Endodermal cell (in vitro differentiated cells): Measurements from ENCODE around the gene PARVA. TPM values are rescaled to one million over a fixed set of nuclear protein-coding genes. Genes with fewer than 3 reads are reported as not detected.

Experiments used
- DNase-seq: peaks from one replicate; pipeline ENCODE4 v3.0.0-alpha.2; 2017
- H3K27ac ChIP-seq: 2 replicates; pipeline ENCODE4 v1.5.1; 2013; ENCODE audit warnings: mild to moderate bottlenecking, low read depth, low read length, moderate library complexity
- H3K27me3 ChIP-seq: 2 replicates; pipeline ENCODE4 v1.6.1; 2013; ENCODE audit warnings: mild to moderate bottlenecking, low read length, moderate library complexity; ENCODE audit not compliant: insufficient read depth, control insufficient read depth, poor library complexity, severe bottlenecking
- H3K36me3 ChIP-seq: 2 replicates; pipeline ENCODE4 v1.7.0; 2013; ENCODE audit warnings: mild to moderate bottlenecking, low read length, moderate library complexity; ENCODE audit not compliant: control insufficient read depth, insufficient read depth
- H3K4me1 ChIP-seq: one replicate; pipeline ENCODE4 v1.7.0; 2013; ENCODE audit warnings: low read length; ENCODE audit not compliant: control insufficient read depth, insufficient read depth
- H3K4me3 ChIP-seq: 2 replicates; pipeline ENCODE4 v1.5.1; 2013; ENCODE audit warnings: mild to moderate bottlenecking, low read length, moderate library complexity
- H3K9ac ChIP-seq: 2 replicates; pipeline ENCODE4 v1.6.1; 2013; ENCODE audit warnings: mild to moderate bottlenecking, low read length, moderate library complexity; ENCODE audit not compliant: poor library complexity, severe bottlenecking; ENCODE audit errors: extremely low read depth
- H3K9me3 ChIP-seq: 2 replicates; pipeline ENCODE4 v1.6.1; 2013; ENCODE audit warnings: mild to moderate bottlenecking, low read length, moderate library complexity; ENCODE audit not compliant: control insufficient read depth
- H3K27ac Mint-ChIP-seq: 2 replicates; pipeline ENCODE4 v1.8.0; 2020; ENCODE audit warnings: mixed read lengths
- H3K27me3 Mint-ChIP-seq: 2 replicates; pipeline ENCODE4 v1.8.0; 2021; ENCODE audit warnings: mild to moderate bottlenecking, mixed read lengths; ENCODE audit not compliant: insufficient read depth
- H3K36me3 Mint-ChIP-seq: 2 replicates; pipeline ENCODE4 v1.8.0; 2020; ENCODE audit warnings: low read depth, mixed read lengths
- H3K4me1 Mint-ChIP-seq: 2 replicates; pipeline ENCODE4 v1.8.0; 2020; ENCODE audit warnings: mixed read lengths
- H3K4me3 Mint-ChIP-seq: 2 replicates; pipeline ENCODE4 v1.8.0; 2020; ENCODE audit warnings: mild to moderate bottlenecking, moderate library complexity, mixed read lengths
- H3K9me3 Mint-ChIP-seq: 2 replicates; pipeline ENCODE4 v1.8.0; 2020; ENCODE audit warnings: mild to moderate bottlenecking, mixed read lengths
- WGBS, 2 experiments: methylation state at CpG; one replicate each; pipeline versions ENCODE4 v1.1.5 to v1.1.7; 2013; ENCODE audit warnings: missing lambda C conversion rate in 2 of 2, mixed read lengths in 1 of 2; ENCODE audit not compliant: insufficient coverage in 1 of 2, insufficient read length in 1 of 2; 5-methylcytosine and 5-hydroxymethylcytosine counted together
- total RNA-seq, 2 donors: library from RNA; stranded (reverse); fragmentation: NEBNext Ultra II Directional in 1 of 2; extraction: Animal tissue kit (Norgen Biotek cat#: 25700) in 1 of 2; gene quantifications; 2 replicates in 1 of 2; 3 replicates in 1 of 2; pipeline ENCODE4 v1.2.1, GENCODE V29; 2021
- TF ChIP-seq, protein P1 (sequence below): fragments of 200-600 bp; sonication (generic); conservative IDR thresholded peaks from 2 replicates; pipeline ENCODE4 v1.5.0; 2021; ENCODE audit warnings: antibody characterized with exemption, mild to moderate bottlenecking

PARVA gene
- total RNA-seq, 2 donors from 2014 or later = 27.3 to 37.3 TPM

DNA sequence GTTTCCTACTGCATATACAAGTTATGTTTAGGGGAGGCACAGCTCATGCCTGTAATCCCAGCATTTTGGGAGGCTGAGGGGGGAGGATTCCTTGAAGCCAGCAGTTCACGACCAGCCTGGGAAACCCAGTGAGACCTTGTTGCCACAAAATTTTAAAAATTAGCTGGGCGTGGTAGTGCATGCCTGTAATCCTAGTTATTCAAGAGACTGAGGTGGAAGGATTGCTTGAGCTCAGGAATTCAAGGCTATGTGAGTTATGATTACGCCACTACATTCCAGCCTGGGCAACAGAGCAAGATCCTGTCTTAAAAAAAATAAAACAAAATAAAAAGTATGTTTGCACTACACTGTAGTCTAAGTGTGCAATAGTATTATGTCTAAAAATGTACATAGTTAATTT is 188.0 kb downstream of the PARVA start:
- H3K27me3 ChIP-seq = no peaks in the 10 kb centered on the region
- no peaks in the 10 kb centered on the region for H3K36me3 Mint-ChIP-seq
- no peak for DNase-seq
- WGBS, 2 experiments = 90 to 97% methylated on average over 2 to 3 of the region's 3 CpGs
- peaks cover 4% of the 10 kb centered on the region for H3K9me3 Mint-ChIP-seq
- peaks cover 4% of the 10 kb centered on the region for H3K27me3 Mint-ChIP-seq
- TF ChIP-seq, protein P1, sequence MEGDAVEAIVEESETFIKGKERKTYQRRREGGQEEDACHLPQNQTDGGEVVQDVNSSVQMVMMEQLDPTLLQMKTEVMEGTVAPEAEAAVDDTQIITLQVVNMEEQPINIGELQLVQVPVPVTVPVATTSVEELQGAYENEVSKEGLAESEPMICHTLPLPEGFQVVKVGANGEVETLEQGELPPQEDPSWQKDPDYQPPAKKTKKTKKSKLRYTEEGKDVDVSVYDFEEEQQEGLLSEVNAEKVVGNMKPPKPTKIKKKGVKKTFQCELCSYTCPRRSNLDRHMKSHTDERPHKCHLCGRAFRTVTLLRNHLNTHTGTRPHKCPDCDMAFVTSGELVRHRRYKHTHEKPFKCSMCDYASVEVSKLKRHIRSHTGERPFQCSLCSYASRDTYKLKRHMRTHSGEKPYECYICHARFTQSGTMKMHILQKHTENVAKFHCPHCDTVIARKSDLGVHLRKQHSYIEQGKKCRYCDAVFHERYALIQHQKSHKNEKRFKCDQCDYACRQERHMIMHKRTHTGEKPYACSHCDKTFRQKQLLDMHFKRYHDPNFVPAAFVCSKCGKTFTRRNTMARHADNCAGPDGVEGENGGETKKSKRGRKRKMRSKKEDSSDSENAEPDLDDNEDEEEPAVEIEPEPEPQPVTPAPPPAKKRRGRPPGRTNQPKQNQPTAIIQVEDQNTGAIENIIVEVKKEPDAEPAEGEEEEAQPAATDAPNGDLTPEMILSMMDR = no peak
- no peaks in the 10 kb centered on the region for H3K4me1 ChIP-seq
- H3K4me3 ChIP-seq = no peak overlapping the region
- H3K4me1 Mint-ChIP-seq = no peaks in the 10 kb centered on the region
- no peak overlapping the region for H3K4me3 Mint-ChIP-seq
- H3K27ac Mint-ChIP-seq = no peak overlapping the region
- no peak overlapping the region for H3K27ac ChIP-seq
- no peak overlapping the region for H3K9ac ChIP-seq
- no peaks in the 10 kb centered on the region for H3K9me3 ChIP-seq
- H3K36me3 ChIP-seq = no peaks in the 10 kb centered on the region

DNA sequence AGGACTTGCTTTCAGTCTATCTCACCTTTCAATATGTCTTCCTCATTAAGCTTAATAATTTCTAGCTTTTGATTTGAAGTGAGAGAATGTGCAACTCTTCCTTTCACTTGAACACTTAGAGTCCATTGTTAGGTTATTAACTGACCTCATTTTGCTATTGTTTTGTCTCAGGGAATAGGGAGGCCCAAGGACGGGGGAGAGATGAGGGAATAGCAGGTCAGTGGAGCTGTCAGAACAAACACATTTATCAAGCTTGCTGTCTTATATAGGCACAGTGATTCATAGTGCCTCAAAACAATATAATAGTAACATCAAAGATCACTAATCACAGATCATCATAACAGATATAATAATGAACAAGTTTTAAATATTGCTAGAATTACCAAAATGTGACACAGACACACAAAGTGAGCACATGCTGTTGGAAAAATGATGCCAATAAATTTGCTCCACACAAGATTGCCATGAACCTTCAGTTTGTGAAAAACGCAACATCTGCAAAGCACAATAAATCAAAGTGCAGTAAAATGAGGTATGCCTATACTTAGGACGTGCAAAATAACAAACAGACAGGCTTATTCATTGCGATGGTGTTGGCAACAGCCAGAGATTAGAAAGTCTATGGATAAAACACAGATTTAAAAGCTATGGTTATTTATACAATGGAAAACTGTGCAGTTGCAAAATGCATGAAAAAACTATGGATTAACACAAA is 190.5 kb downstream of the PARVA start:
- Histone ChIP-seq H3K9ac (no peak overlapping the region), H3K27ac (no peak overlapping the region), H3K4me3 (no peak overlapping the region), H3K27me3 (no peaks in the 10 kb centered on the region), H3K36me3 (no peaks in the 10 kb centered on the region), H3K9me3 (no peaks in the 10 kb centered on the region), H3K4me1 (no peaks in the 10 kb centered on the region)
- Mint-ChIP-seq H3K4me1 (no peaks in the 10 kb centered on the region), H3K27me3 (peaks cover 7% of the 10 kb centered on the region), H3K36me3 (no peaks in the 10 kb centered on the region), H3K4me3 (no peak overlapping the region), H3K9me3 (peaks cover 4% of the 10 kb centered on the region), H3K27ac (no peak overlapping the region)
- no peak for DNase-seq
- 91 to 100% methylated on average over 3 to 4 of the region's 4 CpGs for WGBS, 2 experiments
- TF ChIP-seq, protein P1 = no peak

DNA sequence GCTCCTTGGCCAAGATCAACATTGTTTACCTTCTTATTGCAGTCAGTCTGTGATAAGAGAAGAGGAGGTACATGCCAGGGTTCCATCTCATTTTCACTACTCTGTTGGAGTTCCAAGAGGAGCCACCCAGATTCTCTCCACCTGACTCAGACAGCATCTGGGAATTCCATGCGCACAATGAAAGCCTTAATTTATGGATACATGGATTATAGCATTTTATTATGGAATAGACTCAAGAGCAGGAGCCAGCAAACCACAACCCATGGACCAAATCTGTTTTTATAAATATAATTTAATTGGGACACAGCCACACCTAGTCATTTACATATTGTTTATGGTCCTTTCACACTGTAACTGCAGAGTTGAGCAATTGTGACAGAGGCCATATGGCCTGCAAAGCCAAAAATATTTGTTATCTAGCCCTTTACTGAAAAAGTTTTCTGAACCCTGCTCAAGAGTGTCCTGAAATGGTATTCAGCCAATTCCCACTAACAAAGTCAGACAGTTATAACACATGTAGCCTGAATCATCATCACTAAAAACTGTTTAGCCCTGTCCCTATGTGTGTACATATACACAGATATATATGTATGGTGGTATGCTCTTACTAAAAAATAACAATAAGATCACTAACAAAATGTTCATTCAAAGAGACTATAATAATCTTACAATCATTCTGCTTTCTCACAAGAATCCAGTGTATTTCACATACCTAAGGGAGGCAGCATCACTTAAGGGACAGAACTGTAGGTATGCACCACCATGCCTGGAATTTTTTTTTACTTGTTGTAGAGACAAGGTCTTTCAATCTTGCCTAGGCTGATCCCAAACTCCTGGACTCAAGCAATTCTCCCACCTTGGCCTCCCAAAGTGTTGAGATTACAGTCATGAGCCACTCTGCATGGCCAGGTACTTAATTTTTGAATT is 192.4 kb downstream of the PARVA start:
- Mint-ChIP-seq H3K4me1 (no peaks in the 10 kb centered on the region), H3K27ac (no peak overlapping the region), H3K36me3 (no peaks in the 10 kb centered on the region), H3K4me3 (no peak overlapping the region), H3K9me3 (peaks cover 4% of the 10 kb centered on the region), H3K27me3 (peaks cover 13% of the 10 kb centered on the region)
- Histone ChIP-seq H3K27ac (no peak overlapping the region), H3K4me3 (no peak overlapping the region), H3K36me3 (no peaks in the 10 kb centered on the region), H3K9me3 (no peaks in the 10 kb centered on the region), H3K9ac (no peak overlapping the region), H3K27me3 (no peaks in the 10 kb centered on the region), H3K4me1 (no peaks in the 10 kb centered on the region)
- DNase-seq = no peak
- TF ChIP-seq, protein P1 = no peak
- WGBS, 2 experiments = 86% methylated on average over 1 of the region's 1 CpG; no CpG with 5 or more reads in 1 of the 2 experiments
